ENCODE results near the gene ANAPC2.

The ANAPC2 gene

GRCh38 chr9:137163805-137164204 lies 24.6 kb downstream of the ANAPC2 start:
- no peak overlapping the region for H3K27ac ChIP-seq (ENCODE audit: low read length)
- H3K4me3 ChIP-seq (ENCODE audit: low read length in 2 of 2) = no peak overlapping the region
- H3K9me3 ChIP-seq (ENCODE audit: control insufficient read depth in 2 of 2, low read length in 2 of 2) = no peaks in the 10 kb centered on the region
- peaks cover 24% of the 10 kb centered on the region for H3K4me1 ChIP-seq (ENCODE audit: control insufficient read depth, insufficient read depth, low read length)
- H3K9ac ChIP-seq (ENCODE audit: low read length in 2 of 2) = no peak overlapping the region
- no peaks in the 10 kb centered on the region for H3K36me3 ChIP-seq (ENCODE audit: control insufficient read depth in 2 of 2, insufficient read depth in 2 of 2, low read length in 2 of 2)
- peaks cover 57 to 87% of the 10 kb centered on the region in 2 donors for H3K27me3 ChIP-seq (ENCODE audit: control insufficient read depth in 1 of 2, insufficient read depth in 2 of 2, low read length in 2 of 2)

- Histone ChIP-seq H3K4me1 (ENCODE audit: control insufficient read depth, insufficient read depth, low read length) (peaks cover 20% of the 10 kb centered on the region), H3K27ac (ENCODE audit: low read length) (no peak overlapping the region), H3K4me3 (ENCODE audit: low read length in 2 of 2) (peak overlapping the region; percentile 35 to 54), H3K36me3 (ENCODE audit: control insufficient read depth in 2 of 2, insufficient read depth in 2 of 2, low read length in 2 of 2) (no peaks in the 10 kb centered on the region), H3K9me3 (ENCODE audit: control insufficient read depth in 2 of 2, low read length in 2 of 2) (no peaks in the 10 kb centered on the region), H3K27me3 (ENCODE audit: control insufficient read depth in 1 of 2, insufficient read depth in 2 of 2, low read length in 2 of 2) (peaks cover 61 to 88% of the 10 kb centered on the region in 2 donors), H3K9ac (ENCODE audit: low read length in 2 of 2) (no peak overlapping the region)
Measured at GRCh38 chr9:137163365-137163715, 25.0 kb downstream of the ANAPC2 start.

GRCh38 chr9:137162505-137163364 lies 25.6 kb downstream of the ANAPC2 start:
- peaks cover 64 to 88% of the 10 kb centered on the region in 2 donors for H3K27me3 ChIP-seq (ENCODE audit: control insufficient read depth in 1 of 2, insufficient read depth in 2 of 2, low read length in 2 of 2)
- peaks cover 14% of the 10 kb centered on the region for H3K4me1 ChIP-seq (ENCODE audit: control insufficient read depth, insufficient read depth, low read length)
- peak overlapping the region; percentile 35 to 54 for H3K4me3 ChIP-seq (ENCODE audit: low read length in 2 of 2)
- H3K36me3 ChIP-seq (ENCODE audit: control insufficient read depth in 2 of 2, insufficient read depth in 2 of 2, low read length in 2 of 2) = no peaks in the 10 kb centered on the region
- no peaks in the 10 kb centered on the region for H3K9me3 ChIP-seq (ENCODE audit: control insufficient read depth in 2 of 2, low read length in 2 of 2)
- no peak overlapping the region for H3K27ac ChIP-seq (ENCODE audit: low read length)
- no peak overlapping the region for H3K9ac ChIP-seq (ENCODE audit: low read length in 2 of 2)

GRCh38 chr9:137161558-137162486 lies 26.5 kb downstream of the ANAPC2 start:
- Histone ChIP-seq H3K27ac (ENCODE audit: low read length) (no peak overlapping the region), H3K4me3 (ENCODE audit: low read length in 2 of 2) (no peak overlapping the region), H3K27me3 (ENCODE audit: control insufficient read depth in 1 of 2, insufficient read depth in 2 of 2, low read length in 2 of 2) (peaks cover 68 to 88% of the 10 kb centered on the region in 2 donors), H3K36me3 (ENCODE audit: control insufficient read depth in 2 of 2, insufficient read depth in 2 of 2, low read length in 2 of 2) (no peaks in the 10 kb centered on the region), H3K9me3 (ENCODE audit: control insufficient read depth in 2 of 2, low read length in 2 of 2) (no peaks in the 10 kb centered on the region), H3K9ac (ENCODE audit: low read length in 2 of 2) (no peak overlapping the region), H3K4me1 (ENCODE audit: control insufficient read depth, insufficient read depth, low read length) (peaks cover 11% of the 10 kb centered on the region)

- H3K9ac ChIP-seq (ENCODE audit: low read length in 2 of 2) = no peak overlapping the region
- H3K4me1 ChIP-seq (ENCODE audit: control insufficient read depth, insufficient read depth, low read length) = peaks cover 16% of the 10 kb centered on the region
- H3K4me3 ChIP-seq (ENCODE audit: low read length in 2 of 2) = no peak overlapping the region
- no peak overlapping the region for H3K27ac ChIP-seq (ENCODE audit: low read length)
- no peaks in the 10 kb centered on the region for H3K9me3 ChIP-seq (ENCODE audit: control insufficient read depth in 2 of 2, low read length in 2 of 2)
- H3K27me3 ChIP-seq (ENCODE audit: control insufficient read depth in 1 of 2, insufficient read depth in 2 of 2, low read length in 2 of 2) = peaks cover 67 to 88% of the 10 kb centered on the region in 2 donors
- no peaks in the 10 kb centered on the region for H3K36me3 ChIP-seq (ENCODE audit: control insufficient read depth in 2 of 2, insufficient read depth in 2 of 2, low read length in 2 of 2)
Measured at GRCh38 chr9:137160716-137161557, 27.4 kb downstream of the ANAPC2 start.

- no peak overlapping the region for H3K9ac ChIP-seq (ENCODE audit: low read length in 2 of 2)
- H3K4me3 ChIP-seq (ENCODE audit: low read length in 2 of 2) = no peak overlapping the region
- no peaks in the 10 kb centered on the region for H3K9me3 ChIP-seq (ENCODE audit: control insufficient read depth in 2 of 2, low read length in 2 of 2)
- no peaks in the 10 kb centered on the region for H3K36me3 ChIP-seq (ENCODE audit: control insufficient read depth in 2 of 2, insufficient read depth in 2 of 2, low read length in 2 of 2)
- no peak overlapping the region for H3K27ac ChIP-seq (ENCODE audit: low read length)
- peaks cover 16% of the 10 kb centered on the region for H3K4me1 ChIP-seq (ENCODE audit: control insufficient read depth, insufficient read depth, low read length)
- peaks cover 66 to 88% of the 10 kb centered on the region in 2 donors for H3K27me3 ChIP-seq (ENCODE audit: control insufficient read depth in 1 of 2, insufficient read depth in 2 of 2, low read length in 2 of 2)
Measured at GRCh38 chr9:137160054-137160425, 28.3 kb downstream of the ANAPC2 start.

GRCh38 chr9:137159105-137160053 lies 29.0 kb downstream of the ANAPC2 start:
- no peak overlapping the region for H3K9ac ChIP-seq (ENCODE audit: low read length in 2 of 2)
- H3K9me3 ChIP-seq (ENCODE audit: control insufficient read depth in 2 of 2, low read length in 2 of 2) = no peaks in the 10 kb centered on the region
- H3K27me3 ChIP-seq (ENCODE audit: control insufficient read depth in 1 of 2, insufficient read depth in 2 of 2, low read length in 2 of 2) = peaks cover 60 to 83% of the 10 kb centered on the region in 2 donors
- H3K27ac ChIP-seq (ENCODE audit: low read length) = no peak overlapping the region
- H3K4me3 ChIP-seq (ENCODE audit: low read length in 2 of 2) = no peak overlapping the region
- H3K4me1 ChIP-seq (ENCODE audit: control insufficient read depth, insufficient read depth, low read length) = peaks cover 16% of the 10 kb centered on the region
- no peaks in the 10 kb centered on the region for H3K36me3 ChIP-seq (ENCODE audit: control insufficient read depth in 2 of 2, insufficient read depth in 2 of 2, low read length in 2 of 2)

- Histone ChIP-seq H3K36me3 (ENCODE audit: control insufficient read depth in 2 of 2, insufficient read depth in 2 of 2, low read length in 2 of 2) (no peaks in the 10 kb centered on the region), H3K9me3 (ENCODE audit: control insufficient read depth in 2 of 2, low read length in 2 of 2) (no peaks in the 10 kb centered on the region), H3K27ac (ENCODE audit: low read length) (no peak overlapping the region), H3K4me1 (ENCODE audit: control insufficient read depth, insufficient read depth, low read length) (peaks cover 16% of the 10 kb centered on the region), H3K27me3 (ENCODE audit: control insufficient read depth in 1 of 2, insufficient read depth in 2 of 2, low read length in 2 of 2) (peaks cover 53 to 76% of the 10 kb centered on the region in 2 donors), H3K9ac (ENCODE audit: low read length in 2 of 2) (no peak overlapping the region), H3K4me3 (ENCODE audit: low read length in 2 of 2) (no peak overlapping the region)
Measured at GRCh38 chr9:137158625-137159024, 29.7 kb downstream of the ANAPC2 start.

GRCh38 chr9:137157618-137158415 lies 30.5 kb downstream of the ANAPC2 start:
- no peak overlapping the region for H3K4me3 ChIP-seq (ENCODE audit: low read length in 2 of 2)
- no peak overlapping the region for H3K27ac ChIP-seq (ENCODE audit: low read length)

More at GRCh38 chr9:137157618-137158415, 30.5 kb downstream of the ANAPC2 start:
- Histone ChIP-seq H3K4me1 (ENCODE audit: control insufficient read depth, insufficient read depth, low read length) (peaks cover 13% of the 10 kb centered on the region), H3K36me3 (ENCODE audit: control insufficient read depth in 2 of 2, insufficient read depth in 2 of 2, low read length in 2 of 2) (no peaks in the 10 kb centered on the region), H3K9me3 (ENCODE audit: control insufficient read depth in 2 of 2, low read length in 2 of 2) (no peaks in the 10 kb centered on the region), H3K9ac (ENCODE audit: low read length in 2 of 2) (no peak overlapping the region), H3K27me3 (ENCODE audit: control insufficient read depth in 1 of 2, insufficient read depth in 2 of 2, low read length in 2 of 2) (peaks cover 52 to 68% of the 10 kb centered on the region in 2 donors)

Data from stomach smooth muscle (tissue), 2 donors.